ENCODE data around the gene CCDC171.
"Not testable (repeated sequence)": the region's sequence is repeated elsewhere in the genome, so short reads cannot be mapped to it uniquely, and the experiment has no call there.

Gene CCDC171

GRCh38 chr9:15552636-15553527 is at the start of gene CCDC171:
Gene CCDC171, plus strand, starts transcription at chr9:15553043. Its CDS starts 11,046 bp downstream, at chr9:15564089.
- DNase-seq, result peak; percentile 64

DNA sequence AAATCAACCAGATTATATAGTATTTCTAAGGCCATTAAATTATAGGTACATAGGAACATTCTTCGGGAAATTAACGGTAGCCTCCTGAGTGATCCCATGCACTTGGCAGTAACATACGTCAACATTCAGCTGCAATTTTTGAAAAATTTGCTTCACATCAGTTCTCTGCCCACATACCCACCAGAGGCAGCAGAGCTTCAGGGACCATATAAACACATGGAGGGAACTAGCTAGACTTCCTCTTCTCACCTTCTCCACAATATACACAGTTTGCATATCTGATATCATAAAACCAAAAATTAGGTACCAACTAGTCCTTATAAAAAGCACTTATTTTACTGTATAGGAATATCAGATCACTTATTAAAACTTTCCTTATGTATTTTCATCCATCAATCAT is 46.9 kb upstream of the CCDC171 start:
- no peak for DNase-seq

- no peak for DNase-seq
These were observed 42.7 kb upstream of the CCDC171 start for GRCh38 chr9:15509931-15510788.

DNA sequence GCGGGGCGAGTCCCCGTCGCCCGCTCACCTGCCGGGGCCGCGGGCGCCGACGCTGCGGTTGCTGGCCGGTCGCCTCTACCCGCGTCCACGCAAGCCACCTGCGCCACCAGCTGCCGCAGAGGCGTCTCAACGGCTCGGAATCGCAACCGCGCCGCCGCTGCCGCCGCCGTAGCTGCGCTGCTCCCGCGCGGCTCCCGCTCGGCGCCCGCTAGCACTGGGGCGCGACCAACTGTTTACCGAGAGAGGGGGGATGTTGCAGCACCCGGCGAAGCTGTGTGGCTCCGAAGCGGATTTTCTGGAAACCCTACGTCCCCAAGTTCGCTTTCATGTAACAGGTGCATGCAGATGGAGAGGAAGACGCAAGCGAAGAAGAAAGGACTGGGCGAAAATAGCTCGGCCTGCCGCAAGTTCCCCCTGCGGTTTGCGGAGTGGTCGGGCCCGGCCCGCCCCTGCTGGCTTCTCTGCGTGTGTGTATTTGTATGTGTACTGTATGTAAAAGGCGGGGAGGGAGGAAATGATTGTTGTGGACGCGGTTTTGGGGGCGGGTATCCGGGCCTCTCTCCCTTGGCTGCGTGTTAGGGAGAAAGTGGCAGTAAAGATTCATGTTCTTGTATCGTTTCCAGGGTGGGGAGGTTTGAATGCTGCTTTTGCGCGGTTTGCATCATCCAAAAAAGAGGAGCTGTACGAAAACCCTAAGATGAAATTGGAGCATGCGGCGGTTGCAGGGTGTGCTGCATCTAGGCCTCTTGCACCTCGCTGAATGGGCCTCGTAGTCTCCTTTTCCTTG is 41.9 kb upstream of the CCDC171 start, which contains the start of gene PSIP1:
Gene PSIP1, minus strand, starts transcription at position 182 of the 787 bp plus-strand sequence. CDS start 782 bp downstream, outside the sequence.
- peak; percentile 77 for DNase-seq

- DNase-seq, result no peak
These were observed 40.6 kb upstream of the CCDC171 start for GRCh38 chr9:15512204-15512603.

- DNase-seq, result no peak
These were observed 40.0 kb upstream of the CCDC171 start for GRCh38 chr9:15512889-15513288.

- DNase-seq, result no peak
These were observed 39.5 kb upstream of the CCDC171 start for GRCh38 chr9:15513335-15513734.

- no peak for DNase-seq
These were observed 33.0 kb upstream of the CCDC171 start for GRCh38 chr9:15519831-15520230.

GRCh38 chr9:15521254-15521653 is 31.6 kb upstream of the CCDC171 start:
- no peak for DNase-seq

GRCh38 chr9:15522130-15522755 is 30.6 kb upstream of the CCDC171 start:
- DNase-seq, result no peak

GRCh38 chr9:15524845-15525455 is 27.9 kb upstream of the CCDC171 start:
- DNase-seq, result no peak

DNA sequence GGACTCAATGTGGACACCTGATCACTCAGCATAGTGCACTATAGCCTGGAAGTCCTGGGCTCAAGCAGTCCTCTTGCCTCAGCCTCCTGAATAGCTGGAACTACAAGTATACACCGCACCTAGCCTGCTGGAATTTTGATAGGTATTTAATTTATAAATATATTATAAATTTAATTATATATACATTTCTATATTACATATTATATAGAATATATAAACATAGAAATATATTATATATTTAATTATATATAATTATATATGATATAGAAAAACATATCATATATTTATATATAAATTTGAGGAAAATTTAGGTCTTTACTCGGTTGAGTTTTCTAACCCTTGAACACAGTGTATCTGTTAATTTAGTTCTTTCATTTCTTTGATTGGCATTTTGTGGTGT is 26.9 kb upstream of the CCDC171 start:
- no peak for DNase-seq

DNA sequence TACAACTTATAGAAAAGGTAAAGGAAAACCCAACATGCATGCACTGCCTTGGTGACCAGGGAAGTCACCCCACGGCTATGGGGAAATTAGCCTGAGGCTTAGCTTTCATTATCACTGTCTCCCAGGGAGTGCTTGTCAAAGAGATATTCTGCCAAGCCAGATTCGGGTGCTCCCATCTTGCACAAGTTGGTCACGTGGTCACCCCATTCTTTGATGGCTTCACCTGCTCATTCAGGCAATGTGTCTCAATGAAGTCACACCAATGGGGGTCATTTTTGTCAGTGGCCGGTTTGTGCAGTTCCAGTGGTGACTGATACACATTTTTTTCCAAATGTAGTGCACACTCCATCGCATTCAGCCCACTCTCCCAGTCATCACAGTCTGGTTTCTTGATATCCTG is 25.8 kb upstream of the CCDC171 start:
- DNase-seq, result not testable (repeated sequence)

DNA sequence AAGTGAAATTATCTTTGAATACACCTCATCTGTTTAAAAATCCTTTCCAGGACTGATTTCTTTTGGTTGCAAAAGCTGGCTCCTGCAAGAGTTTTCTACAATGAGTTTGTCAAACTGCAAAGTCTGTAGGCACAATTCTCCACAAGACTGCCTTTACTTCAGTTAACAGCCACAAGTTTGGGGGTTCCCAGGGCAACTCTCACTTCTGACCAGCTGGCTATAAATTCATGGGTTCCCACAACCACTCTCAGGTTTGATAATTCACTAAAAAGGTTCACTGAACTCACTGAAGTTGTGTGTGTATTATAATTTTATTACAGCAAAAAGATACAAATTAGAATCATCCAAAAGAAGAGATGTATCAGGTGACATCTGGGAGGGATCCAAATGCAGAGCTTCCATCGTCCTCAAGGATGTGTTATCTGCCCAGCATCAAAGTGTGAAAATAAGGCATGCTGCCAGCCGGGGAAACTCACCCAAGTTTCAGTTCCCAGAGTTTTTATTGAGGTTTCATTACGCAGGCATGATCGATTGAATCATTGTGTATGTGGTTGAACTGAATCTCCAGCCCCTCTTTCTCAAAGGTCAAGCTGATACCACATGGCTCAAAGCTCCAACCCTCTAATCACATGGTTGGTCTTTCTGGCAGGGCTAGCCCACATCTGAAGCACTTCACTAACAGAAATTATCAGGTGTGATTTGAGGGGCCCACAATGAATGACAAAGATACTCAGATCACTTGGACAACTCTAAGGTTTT is 23.1 kb upstream of the CCDC171 start:
- no peak for DNase-seq

- no peak for DNase-seq
These were observed 21.5 kb upstream of the CCDC171 start for GRCh38 chr9:15531380-15531779.

DNA sequence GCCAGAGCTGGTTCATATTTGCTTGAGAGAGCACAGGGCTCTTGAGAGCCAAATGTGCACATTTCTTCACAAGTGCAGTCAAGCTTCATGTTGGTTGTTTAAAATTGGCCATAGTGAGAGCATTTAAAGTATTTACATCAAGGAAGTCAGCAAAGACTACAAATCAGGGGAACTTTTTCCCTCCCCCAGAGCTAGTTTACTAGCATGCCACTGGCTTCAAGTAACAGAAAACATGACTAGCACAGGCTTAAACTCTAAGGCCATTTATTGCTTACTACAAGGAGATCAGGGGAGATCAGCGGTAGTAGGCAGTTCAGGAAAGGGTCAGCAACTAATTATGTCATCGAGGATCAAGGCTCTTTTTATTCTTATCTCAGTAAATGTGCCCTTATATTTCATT is 11.0 kb upstream of the CCDC171 start:
- DNase-seq, result no peak

- DNase-seq, result no peak
These were observed 10.2 kb upstream of the CCDC171 start for GRCh38 chr9:15542624-15543023.

DNA sequence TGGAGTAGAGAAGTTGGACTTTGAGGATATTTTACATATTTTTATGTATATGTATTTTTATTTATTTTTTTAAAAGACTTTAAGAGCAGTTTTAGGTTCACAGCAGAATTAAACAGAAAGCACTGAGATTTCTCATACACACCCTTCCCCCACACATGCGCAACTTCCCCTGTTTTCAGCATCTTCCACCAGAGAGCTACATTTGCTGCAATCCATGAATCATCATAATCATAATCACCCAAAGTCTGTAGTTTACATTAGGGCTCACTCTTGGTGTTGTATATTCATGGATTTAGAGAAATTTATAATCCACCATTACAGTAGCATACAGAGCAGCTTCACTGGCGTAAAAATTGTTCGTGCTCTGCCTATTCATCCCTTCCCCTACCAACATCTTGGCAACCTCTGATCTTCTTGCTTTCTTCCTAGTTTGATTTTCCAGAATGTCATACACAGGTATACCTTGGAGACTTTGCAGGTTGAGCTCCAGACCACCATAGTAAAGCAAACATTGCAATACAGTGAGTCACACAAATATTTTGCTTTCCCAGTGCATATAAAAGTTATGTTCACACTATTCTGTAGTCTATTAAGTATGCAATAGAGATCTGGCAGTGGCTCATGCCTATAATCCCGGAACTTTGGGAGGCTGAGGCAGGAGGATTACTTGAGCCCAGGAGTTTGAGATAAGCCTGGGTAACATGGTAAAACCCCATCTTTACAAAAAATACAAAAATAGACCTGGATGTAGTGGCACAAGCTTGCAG is 9.6 kb upstream of the CCDC171 start:
- no peak for DNase-seq

DNA sequence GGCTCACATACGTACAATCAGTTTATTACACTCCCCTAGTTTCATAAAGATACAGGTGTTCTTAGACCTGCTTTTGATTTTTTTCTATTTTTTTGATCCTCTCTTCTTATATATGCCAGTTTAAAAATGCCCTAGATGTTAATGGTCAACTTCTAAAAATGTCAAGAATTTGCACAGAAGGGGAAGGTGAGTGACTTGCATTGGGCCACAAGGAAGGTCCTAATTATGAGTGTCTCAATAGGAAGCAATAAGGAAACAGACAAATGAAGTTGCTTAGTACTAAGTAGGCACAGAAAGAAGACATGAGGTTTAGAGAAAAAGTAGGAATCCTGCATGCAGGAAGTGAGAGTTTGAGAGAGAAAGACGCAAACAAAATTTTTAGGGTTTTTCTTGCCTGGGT is 3.2 kb upstream of the CCDC171 start:
- DNase-seq, result no peak

GRCh38 chr9:15553528-15553898 is 670 bp downstream of the CCDC171 start:
- DNase-seq, result no peak

Measured in NCI-H1417 treated with DMSO at 0.1 percent for 48 hours (cell line).